GM12874 (cell line): ENCODE data around the gene MINDY4.

Source experiments
- TF ChIP-seq, protein P1 (sequence below): IDR thresholded peaks from 2 replicates; pipeline ENCODE4 v1.5.1; 2011; ENCODE audit warnings: low read depth, mild to moderate bottlenecking, control low read depth, low read length, moderate library complexity; ENCODE audit not compliant: insufficient read depth

The MINDY4 gene

DNA sequence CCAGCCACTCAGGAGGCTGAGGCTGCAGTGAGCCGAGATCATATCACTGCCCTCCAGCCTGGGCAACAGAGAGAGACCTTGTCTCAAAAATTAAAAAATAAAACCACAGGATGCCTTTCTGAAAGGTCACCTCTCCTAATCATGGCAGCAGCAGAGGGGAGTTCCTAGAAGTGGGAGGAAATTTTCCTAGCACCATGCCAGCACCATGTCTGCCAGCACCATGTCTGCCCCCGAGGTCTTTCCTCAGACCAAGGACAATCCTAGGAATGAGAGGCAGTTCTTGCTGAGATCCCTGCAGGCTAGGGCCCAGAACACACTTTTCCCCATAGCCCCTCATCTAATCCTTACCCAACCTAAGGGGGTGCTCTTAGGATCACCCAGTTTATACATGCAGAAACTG is 41.6 kb upstream of the MINDY4 start:
- TF ChIP-seq, protein P1, sequence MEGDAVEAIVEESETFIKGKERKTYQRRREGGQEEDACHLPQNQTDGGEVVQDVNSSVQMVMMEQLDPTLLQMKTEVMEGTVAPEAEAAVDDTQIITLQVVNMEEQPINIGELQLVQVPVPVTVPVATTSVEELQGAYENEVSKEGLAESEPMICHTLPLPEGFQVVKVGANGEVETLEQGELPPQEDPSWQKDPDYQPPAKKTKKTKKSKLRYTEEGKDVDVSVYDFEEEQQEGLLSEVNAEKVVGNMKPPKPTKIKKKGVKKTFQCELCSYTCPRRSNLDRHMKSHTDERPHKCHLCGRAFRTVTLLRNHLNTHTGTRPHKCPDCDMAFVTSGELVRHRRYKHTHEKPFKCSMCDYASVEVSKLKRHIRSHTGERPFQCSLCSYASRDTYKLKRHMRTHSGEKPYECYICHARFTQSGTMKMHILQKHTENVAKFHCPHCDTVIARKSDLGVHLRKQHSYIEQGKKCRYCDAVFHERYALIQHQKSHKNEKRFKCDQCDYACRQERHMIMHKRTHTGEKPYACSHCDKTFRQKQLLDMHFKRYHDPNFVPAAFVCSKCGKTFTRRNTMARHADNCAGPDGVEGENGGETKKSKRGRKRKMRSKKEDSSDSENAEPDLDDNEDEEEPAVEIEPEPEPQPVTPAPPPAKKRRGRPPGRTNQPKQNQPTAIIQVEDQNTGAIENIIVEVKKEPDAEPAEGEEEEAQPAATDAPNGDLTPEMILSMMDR = no peak

DNA sequence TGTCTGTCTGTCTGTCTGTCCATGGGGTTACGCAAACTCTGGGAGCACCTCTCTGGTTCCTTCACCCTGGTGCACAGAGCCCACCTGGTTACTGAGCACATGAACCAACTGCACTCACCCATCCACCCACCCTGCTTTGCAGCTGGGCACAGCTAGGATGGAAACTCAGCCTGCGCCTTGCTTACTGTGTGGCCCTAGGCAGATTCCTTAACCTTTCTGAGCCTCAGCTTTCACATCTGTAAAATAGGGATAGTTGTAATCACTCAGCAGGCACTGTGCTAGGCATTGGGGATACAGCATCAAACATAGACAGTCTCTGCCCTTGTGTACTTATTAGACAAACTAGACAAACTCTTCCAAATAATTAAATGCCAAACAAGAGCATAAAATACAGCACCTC is 41.1 kb upstream of the MINDY4 start:
- TF ChIP-seq, protein P1 = no peak

DNA sequence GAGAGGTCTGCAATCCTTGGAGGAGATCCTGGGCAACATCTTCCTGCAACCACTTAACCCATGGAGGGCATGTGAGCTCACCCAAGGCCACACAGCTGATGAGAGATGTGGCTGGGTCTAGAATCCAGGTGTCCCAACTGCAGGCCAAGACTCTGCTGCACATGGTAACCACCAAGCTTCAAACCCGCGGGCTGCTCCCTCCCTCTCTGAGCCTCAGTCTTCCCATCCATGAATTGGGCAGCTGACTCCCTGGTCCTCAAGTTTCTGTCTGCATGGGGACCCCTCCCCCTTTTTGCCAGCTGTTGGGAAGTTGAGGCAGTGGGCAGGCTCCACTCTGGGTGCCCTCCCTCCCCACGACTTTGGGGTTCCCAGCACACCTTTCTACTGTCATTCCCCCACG is 40.2 kb upstream of the MINDY4 start:
- TF ChIP-seq, protein P1 = no peak

DNA sequence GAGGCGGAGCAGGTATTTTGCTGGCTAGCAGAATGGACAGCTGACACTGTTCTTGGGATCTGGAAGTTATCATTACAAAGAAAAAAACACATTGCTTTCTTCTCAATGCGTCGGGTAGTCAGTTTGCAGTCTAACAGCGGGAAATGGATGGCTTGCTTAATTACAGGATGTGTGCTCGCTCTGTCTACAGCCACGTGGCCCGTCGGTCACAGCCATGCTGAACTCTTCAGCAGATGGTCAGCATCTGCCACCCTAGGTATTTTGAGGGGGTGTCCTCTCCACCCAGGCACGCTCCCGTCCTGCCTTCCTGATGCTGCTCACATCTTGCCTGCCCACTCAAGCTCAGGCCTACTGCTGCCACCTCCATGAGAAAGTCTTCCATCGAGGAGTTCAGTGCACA is 39.6 kb upstream of the MINDY4 start:
- TF ChIP-seq, protein P1 = no peak

DNA sequence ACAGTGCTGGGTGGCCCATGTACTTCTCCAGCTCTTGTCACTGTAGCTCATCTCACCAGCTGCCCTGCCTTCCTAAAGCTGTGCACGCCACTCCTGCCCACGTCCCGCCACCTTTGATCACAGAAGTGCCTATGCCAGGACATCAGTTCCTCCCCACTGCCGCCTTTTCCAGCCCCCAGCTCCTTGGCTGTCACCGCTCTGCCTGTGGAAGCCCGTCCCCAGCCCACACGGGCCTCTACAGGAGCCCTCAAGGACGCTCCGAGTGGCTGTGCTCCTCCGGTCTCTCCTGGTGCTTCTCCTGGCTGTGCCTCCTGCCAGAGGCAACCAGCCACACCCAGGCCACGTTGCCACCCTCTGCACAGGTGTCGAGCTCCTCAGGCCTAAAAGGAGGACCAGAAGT is 38.6 kb upstream of the MINDY4 start:
- TF ChIP-seq, protein P1 = no peak

DNA sequence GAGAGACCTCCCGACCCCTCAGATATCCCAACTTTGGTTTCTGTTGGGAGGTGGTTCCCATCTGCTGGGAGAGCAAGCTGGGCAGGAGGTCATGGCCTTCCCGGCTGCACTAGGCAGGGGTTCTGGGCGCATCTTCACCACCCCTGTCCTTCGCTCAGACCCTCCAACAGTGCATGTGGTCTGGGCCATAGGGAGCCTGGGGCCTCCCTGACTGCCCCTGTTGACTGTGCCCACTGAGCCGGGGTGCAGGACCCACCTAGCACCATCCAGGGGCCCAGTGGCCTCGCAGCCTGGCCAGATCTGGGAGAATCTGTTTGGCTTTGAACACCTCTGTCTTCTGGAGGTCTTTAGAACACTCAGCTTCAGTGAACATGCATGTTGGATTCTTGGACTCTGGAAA is 38.0 kb upstream of the MINDY4 start:
- TF ChIP-seq, protein P1 = no peak

DNA sequence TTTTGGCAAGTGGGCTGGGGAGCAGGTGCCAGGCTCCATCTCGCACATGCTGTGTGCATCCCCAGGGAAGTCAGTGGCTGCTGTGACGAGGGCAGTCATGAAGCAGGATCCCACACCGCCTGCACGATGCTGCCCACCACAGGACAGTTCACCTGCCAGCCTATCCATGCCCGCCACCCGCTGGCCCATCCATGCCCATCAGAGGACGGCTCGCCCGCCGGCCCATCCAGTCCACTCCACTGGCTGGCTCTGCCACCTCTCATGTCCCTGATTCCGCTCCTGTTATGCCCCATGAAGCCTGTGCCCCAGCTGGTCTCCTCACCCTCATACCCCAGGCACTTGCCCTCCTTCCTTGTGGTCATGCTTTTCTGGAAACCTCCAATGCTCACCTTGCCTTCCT is 37.5 kb upstream of the MINDY4 start:
- TF ChIP-seq, protein P1 = no peak

DNA sequence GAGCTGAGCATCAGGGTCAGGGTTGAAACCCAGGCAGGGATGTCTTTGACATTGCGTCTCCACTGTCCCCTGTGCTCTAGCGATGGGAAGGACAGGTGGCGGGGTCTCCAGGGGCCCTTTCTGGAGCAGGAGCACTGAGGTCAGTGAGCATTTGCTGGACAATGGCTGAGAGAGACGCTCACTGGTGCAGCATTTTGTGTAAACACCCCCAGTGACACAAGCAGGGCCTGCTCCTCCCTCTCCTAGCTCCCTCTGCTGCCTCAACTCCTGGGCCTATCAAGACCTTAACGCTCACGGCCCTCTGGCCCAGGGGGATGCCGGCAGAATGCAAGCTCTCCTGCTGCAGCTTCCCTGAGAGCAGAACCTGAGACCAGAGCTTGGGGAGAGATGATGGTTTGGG is 36.7 kb upstream of the MINDY4 start:
- TF ChIP-seq, protein P1 = no peak
